TTC549 (cell line): ENCODE data around the gene NCBP1.

Source experiments
- FAIRE-seq: peaks from 2 replicates; lab custom pipeline; 2012; peaks lifted over from hg19 to GRCh38; lab: Jason Lieb, UNC

NCBP1 gene

GRCh38 chr9:97721396-97721795 is 87.8 kb downstream of the NCBP1 start:
- no peak for FAIRE-seq

GRCh38 chr9:97722331-97722730 is 88.7 kb downstream of the NCBP1 start:
- FAIRE-seq: no peak
